ENCODE results near the gene LIMK1.
A peak's percentile ranks its signal among the peaks of the same experiment; 100 is the strongest.
"Not testable (repeated sequence)": the region's sequence is repeated elsewhere in the genome, so short reads cannot be mapped to it uniquely, and the experiment has no call there.

Gene LIMK1

DNA sequence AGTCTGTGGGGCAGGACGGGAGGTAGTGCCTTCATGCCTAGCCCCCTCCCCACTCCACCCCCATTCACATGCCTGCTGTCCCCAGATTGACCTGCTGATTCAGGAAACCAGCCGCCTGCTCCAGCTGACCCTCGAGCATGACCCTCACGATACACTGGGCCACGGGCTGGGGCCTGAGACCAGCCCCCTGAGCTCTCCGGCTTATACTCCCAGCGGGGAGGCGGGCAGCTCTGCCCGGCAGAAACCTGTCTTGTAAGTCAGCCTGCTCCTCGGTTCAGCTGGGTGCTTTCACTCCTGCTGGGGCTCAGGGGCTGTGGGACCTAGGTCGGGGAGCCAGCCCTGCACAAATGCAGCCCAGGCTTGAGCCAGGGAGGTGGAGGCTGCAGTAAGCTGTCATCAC, 22.4 kb downstream of the LIMK1 start:
- H3K27ac ChIP-seq, result no peak overlapping the region
- no peak overlapping the region for H3K4me3 ChIP-seq

DNA sequence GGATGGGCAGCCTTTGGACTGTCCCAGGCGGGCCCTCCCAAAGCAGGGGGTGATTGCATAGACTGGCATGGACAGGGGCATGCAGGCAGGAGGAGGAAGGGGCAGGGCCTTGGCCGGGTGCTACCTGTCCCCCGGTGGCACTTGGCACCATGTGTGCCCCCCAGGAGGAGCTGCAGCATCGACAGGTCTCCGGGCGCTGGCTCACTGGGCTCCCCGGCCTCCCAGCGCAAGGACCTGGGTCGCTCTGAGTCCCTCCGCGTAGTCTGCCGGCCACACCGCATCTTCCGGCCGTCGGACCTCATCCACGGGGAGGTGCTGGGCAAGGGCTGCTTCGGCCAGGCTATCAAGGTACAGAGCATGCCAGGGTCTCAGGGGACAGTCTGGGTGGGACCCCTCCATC, 23.2 kb downstream of the LIMK1 start:
- Histone ChIP-seq H3K4me3 (no peak overlapping the region), H3K27ac (no peak overlapping the region)

DNA sequence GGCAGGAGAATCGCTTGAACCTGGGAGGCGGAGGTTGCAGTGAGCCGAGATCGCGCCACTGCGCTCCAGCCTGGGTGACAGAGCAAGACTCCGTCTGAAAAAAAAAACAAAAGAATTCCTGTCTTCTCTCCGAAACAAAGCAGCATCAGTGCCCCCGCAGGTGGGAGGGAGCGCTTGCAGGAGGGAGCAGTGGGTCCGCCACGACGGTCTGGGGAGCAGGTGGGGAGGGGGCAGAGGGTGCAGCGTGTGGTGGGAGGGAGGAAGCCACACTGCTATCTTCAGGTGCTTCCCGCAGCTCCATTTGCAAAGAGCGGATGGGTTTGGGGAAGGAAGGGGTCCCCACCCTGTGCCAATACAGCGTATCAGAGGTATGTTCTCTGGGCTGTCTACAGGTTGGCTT, 31.7 kb downstream of the LIMK1 start:
- H3K27ac ChIP-seq, result no peak overlapping the region
- no peak overlapping the region for H3K4me3 ChIP-seq

- Histone ChIP-seq H3K27ac (no peak overlapping the region), H3K4me3 (no peak overlapping the region)
These were observed 32.8 kb downstream of the LIMK1 start for GRCh38 chr7:74116356-74116755.

- no peak overlapping the region for H3K27ac ChIP-seq
- H3K4me3 ChIP-seq, result no peak overlapping the region
These were observed 36.2 kb downstream of the LIMK1 start for GRCh38 chr7:74119831-74120230.

DNA sequence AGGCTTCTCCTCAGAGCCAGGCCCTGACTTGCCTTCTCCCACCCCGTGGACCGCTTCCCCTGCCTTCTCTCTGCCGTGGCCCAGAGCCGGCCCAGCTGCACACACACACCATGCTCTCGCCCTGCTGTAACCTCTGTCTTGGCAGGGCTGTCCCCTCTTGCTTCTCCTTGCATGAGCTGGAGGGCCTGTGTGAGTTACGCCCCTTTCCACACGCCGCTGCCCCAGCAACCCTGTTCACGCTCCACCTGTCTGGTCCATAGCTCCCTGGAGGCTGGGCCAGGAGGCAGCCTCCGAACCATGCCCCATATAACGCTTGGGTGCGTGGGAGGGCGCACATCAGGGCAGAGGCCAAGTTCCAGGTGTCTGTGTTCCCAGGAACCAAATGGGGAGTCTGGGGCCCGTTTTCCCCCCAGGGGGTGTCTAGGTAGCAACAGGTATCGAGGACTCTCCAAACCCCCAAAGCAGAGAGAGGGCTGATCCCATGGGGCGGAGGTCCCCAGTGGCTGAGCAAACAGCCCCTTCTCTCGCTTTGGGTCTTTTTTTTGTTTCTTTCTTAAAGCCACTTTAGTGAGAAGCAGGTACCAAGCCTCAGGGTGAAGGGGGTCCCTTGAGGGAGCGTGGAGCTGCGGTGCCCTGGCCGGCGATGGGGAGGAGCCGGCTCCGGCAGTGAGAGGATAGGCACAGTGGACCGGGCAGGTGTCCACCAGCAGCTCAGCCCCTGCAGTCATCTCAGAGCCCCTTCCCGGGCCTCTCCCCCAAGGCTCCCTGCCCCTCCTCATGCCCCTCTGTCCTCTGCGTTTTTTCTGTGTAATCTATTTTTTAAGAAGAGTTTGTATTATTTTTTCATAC, 38.0 kb downstream of the LIMK1 start:
- H3K4me3 ChIP-seq, result no peak overlapping the region
- H3K27ac ChIP-seq, result no peak overlapping the region

- not testable (repeated sequence) for H3K27ac ChIP-seq
These were observed 40.3 kb downstream of the LIMK1 start for GRCh38 chr7:74123892-74124291.

DNA sequence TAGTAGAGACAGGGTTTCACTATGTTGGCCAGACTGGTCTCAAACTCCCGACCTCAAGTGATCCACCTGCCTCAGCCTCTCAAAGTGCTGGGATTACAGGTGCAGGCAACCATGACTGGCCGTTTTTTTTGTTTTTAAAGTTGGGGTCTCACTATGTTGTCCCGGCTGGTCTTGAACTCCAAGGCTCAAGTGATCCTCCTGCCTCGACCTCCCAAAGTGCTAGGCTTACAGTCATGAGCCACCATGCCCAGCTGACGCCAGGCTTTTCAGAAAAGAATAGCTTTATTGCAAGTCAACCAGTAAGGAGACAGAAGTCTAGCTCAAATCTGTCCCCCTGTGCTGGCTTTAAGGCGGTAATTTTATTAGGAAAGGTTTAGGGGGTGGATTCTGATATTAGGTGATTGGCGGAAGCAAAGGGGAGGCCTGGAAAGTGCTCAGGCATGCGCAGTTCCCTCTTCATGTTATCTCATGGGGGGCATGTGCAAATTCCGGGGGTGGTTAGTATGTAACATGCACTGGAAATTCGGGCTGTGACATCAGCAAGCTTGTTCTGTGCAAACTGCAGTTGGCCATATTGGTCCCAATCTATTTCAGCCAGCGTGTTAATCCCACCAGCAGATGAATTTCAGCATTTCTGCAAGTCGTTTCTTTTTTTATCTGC, 42.7 kb downstream of the LIMK1 start:
- no peak overlapping the region for H3K4me3 ChIP-seq

More at GRCh38 chr7:74123892-74124291, 40.3 kb downstream of the LIMK1 start:
- not testable (repeated sequence) for H3K4me3 ChIP-seq

GRCh38 chr7:74129887-74130286, 46.3 kb downstream of the LIMK1 start:
- H3K27ac ChIP-seq, result no peak overlapping the region
- no peak overlapping the region for H3K4me3 ChIP-seq

More for the DNA sequence above, 42.7 kb downstream of the LIMK1 start:
- H3K27ac ChIP-seq, result no peak overlapping the region

- Histone ChIP-seq H3K4me3 (no peak overlapping the region), H3K27ac (no peak overlapping the region)
These were observed 46.9 kb downstream of the LIMK1 start for GRCh38 chr7:74130518-74130917.

DNA sequence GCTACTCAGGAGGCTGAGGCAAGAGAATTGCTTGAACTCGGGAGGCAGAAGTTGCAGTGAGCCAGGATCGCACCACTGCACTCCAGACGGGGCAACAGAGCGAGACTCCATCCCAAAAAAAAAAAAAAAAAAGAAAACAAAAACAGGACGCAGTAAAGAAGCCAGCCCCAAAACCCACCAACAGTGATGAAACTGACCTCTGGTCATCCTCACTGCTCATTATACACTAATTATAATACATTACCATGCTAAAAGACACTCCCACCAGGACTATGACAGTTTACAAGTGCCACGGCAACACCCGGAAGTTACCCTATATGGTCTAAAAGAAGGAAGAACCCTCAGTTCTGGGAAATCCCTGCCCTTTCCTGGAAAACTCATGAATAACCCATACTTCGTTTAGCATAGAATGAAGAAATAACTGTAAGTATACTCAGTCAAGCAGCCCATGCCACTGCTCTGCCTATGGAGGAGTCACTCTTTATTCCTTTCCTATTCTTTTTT, 50.6 kb downstream of the LIMK1 start:
- H3K4me3 ChIP-seq, result no peak overlapping the region
- H3K27ac ChIP-seq, result peak overlapping the region in 2 of 21 experiments; percentile 31 to 46

- no peak overlapping the region for H3K4me3 ChIP-seq
- H3K27ac ChIP-seq, result no peak overlapping the region
These were observed 54.8 kb downstream of the LIMK1 start for GRCh38 chr7:74138334-74138867.

GRCh38 chr7:74138945-74139843, 55.6 kb downstream of the LIMK1 start:
- Histone ChIP-seq H3K4me3 (no peak overlapping the region), H3K27ac (no peak overlapping the region)

GRCh38 chr7:74141705-74142104, 58.1 kb downstream of the LIMK1 start:
- Histone ChIP-seq H3K27ac (no peak overlapping the region), H3K4me3 (no peak overlapping the region)

GRCh38 chr7:74143383-74143782, 59.8 kb downstream of the LIMK1 start:
- H3K27ac ChIP-seq, result no peak overlapping the region

DNA sequence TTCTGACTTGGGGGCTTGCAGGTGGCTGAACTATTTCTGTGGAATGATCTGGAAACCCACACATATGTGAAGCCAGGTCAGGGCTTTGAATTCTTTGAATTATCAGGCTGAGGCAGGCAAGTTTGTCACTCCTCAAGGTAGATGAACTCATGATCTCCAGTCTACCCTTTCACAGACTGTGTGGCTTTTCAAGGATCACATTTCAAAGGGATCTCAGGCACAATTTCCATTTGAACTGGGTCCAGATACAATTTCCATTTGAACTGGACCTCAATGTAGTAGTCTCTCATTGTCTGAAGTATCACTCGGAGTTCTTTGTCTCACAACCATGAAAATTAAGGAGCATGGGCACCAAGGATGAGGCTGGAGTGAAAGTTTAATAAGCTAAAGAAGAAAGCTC, 64.9 kb downstream of the LIMK1 start:
- Histone ChIP-seq H3K27ac (no peak overlapping the region), H3K4me3 (no peak overlapping the region)

More at GRCh38 chr7:74143383-74143782, 59.8 kb downstream of the LIMK1 start:
- H3K4me3 ChIP-seq, result no peak overlapping the region

- Histone ChIP-seq H3K27ac (no peak overlapping the region), H3K4me3 (no peak overlapping the region)
These were observed 65.5 kb downstream of the LIMK1 start for GRCh38 chr7:74149071-74149470.

GRCh38 chr7:74149603-74150002, 66.0 kb downstream of the LIMK1 start:
- H3K4me3 ChIP-seq, result no peak overlapping the region
- H3K27ac ChIP-seq, result no peak overlapping the region

DNA sequence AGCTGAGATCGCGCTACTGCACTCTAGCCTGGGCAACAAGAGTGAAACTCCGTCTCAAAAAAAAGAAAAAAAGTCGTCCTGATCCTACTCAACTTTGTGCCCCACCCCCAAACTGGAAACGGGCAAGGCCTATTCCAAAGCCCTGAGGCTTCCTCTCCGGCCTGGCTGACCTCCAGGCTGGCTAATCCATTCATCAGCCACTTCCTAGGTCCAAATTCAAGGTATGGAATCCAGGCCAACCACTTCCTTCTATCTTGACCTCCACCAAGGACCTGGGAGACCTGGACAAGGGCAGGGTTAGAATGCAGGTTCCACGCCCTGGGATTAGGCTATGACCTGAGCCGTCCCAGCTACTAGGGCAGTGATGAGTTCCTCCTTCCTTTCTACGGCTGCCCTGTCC, 70.1 kb downstream of the LIMK1 start:
- H3K4me3 ChIP-seq, result no peak overlapping the region
- no peak overlapping the region for H3K27ac ChIP-seq

All from skin epidermis (tissue), 12 donors.